HCT116 (cell line): Measurements from ENCODE around the gene ITPR2. TPM values are rescaled to one million over a fixed set of nuclear protein-coding genes. Genes with fewer than 3 reads are reported as not detected.

Experiments used
- ATAC-seq: fragments of 200-7000 bp; cut with Tn5 transposase; 2 replicates; pipeline ENCODE4 v1.9.1; 2020; ENCODE audit warnings: mild to moderate bottlenecking, moderate library complexity
- BruUV-seq: library from RNA; stranded (reverse); fragments of 400-500 nt; replicated peaks from 2 replicates; lab custom pipeline; 2021; lab: Mats Ljungman, UMichigan
- CTCF ChIA-PET: fragments of 300-600 bp; sonication (Branson Sonifier 250); formaldehyde crosslinking; loops from one replicate; lab custom pipeline; 2021; ENCODE audit warnings: antibody characterized with exemption; lab: Charles Lee
- POLR2A ChIA-PET: fragments of 300-600, 350-600 bp; sonication (Branson Sonifier 250); formaldehyde crosslinking; loops from one replicate; lab custom pipeline; 2021; ENCODE audit warnings: antibody characterized with exemption; lab: Charles Lee
- RAD21 ChIA-PET, 2 experiments: fragments of 300-600 bp; sonication (Branson Sonifier 250); formaldehyde crosslinking; loops; one replicate each; lab custom pipeline; 2023; ENCODE audit warnings: low total read pairs in 2 of 2; ENCODE audit not compliant: uncharacterized antibody in 2 of 2, unreplicated experiment in 2 of 2, low non-redundant PET in 1 of 2; lab: Charles Lee
- DNase-seq: peaks from one replicate; pipeline ENCODE4 v3.0.0-alpha.2; 2010; ENCODE audit warnings: low read depth, low spot score
- H2AFZ ChIP-seq: fragments of 200-600 bp; shearing (Covaris generic), sonication (generic); 2 replicates; pipeline ENCODE4 v1.6.1; 2017; ENCODE audit warnings: low read depth, mixed run types, mixed read lengths, antibody characterized with exemption, low read length; ENCODE audit not compliant: poor library complexity, severe bottlenecking
- H3K27ac ChIP-seq: 2 replicates; pipeline ENCODE4 v1.5.1; 2012; ENCODE audit warnings: low read depth, low read length
- H3K27me3 ChIP-seq: fragments of 200-600 bp; sonication (generic); 2 replicates; pipeline ENCODE4 v1.6.1; 2016; ENCODE audit warnings: mixed run types, low read length, mixed read lengths; ENCODE audit not compliant: insufficient read depth
- H3K36me3 ChIP-seq, 2 experiments: fragments of 200-500 bp in 1 of 2; fragments of 200-600 bp in 1 of 2; sonication (Bioruptor generic) in 1 of 2; sonication (generic) in 1 of 2; 2 replicates each; pipeline versions ENCODE4 v1.5.1 to v1.6.1; 2014 to 2016; ENCODE audit warnings: low read length in 2 of 2, inconsistent platforms in 1 of 2, mixed read lengths in 1 of 2, mixed run types in 1 of 2; ENCODE audit not compliant: insufficient read depth in 2 of 2, control insufficient read depth in 1 of 2
- H3K4me1 ChIP-seq, 2 experiments: fragments of 200-600 bp in 1 of 2; sonication (generic) in 1 of 2; 2 replicates each; pipeline versions ENCODE4 v1.5.1 to v1.6.1; 2012 to 2017; ENCODE audit warnings: low read length in 2 of 2, inconsistent platforms in 1 of 2, mild to moderate bottlenecking in 1 of 2, mixed read lengths in 1 of 2, mixed run types in 1 of 2, moderate library complexity in 1 of 2; ENCODE audit not compliant: insufficient read depth in 2 of 2, control insufficient read depth in 1 of 2
- H3K4me2 ChIP-seq: fragments of 200-600 bp; sonication (generic); 2 replicates; pipeline ENCODE4 v1.6.1; 2017; ENCODE audit warnings: mixed run types, low read length, mixed read lengths
- H3K4me3 ChIP-seq, 2 experiments: fragments of 200-600 bp in 1 of 2; sonication (generic) in 1 of 2; replicated peaks in 1 of 2; 2 replicates each; pipeline ENCODE4 v1.5.1; 2011 to 2016; ENCODE audit warnings: low read length in 2 of 2, control low read depth in 1 of 2, low read depth in 1 of 2, mild to moderate bottlenecking in 1 of 2, mixed read lengths in 1 of 2, mixed run types in 1 of 2
- H3K79me2 ChIP-seq: fragments of 200-600 bp; sonication (generic); 2 replicates; pipeline ENCODE4 v1.6.1; 2017; ENCODE audit warnings: mild to moderate bottlenecking, mixed run types, low read length, moderate library complexity, mixed read lengths; ENCODE audit not compliant: insufficient read depth
- H3K9ac ChIP-seq: fragments of 200-600 bp; sonication (generic); 2 replicates; pipeline ENCODE4 v1.6.1; 2016; ENCODE audit warnings: low read length, mixed read lengths
- H3K9me2 ChIP-seq: fragments of 200-600 bp; sonication (generic), shearing (Covaris generic); 2 replicates; pipeline ENCODE4 v1.6.1; 2017; ENCODE audit warnings: mixed run types, mild to moderate bottlenecking, moderate library complexity; ENCODE audit not compliant: insufficient read depth
- H3K9me3 ChIP-seq, 2 experiments: fragments of 200-500 bp in 1 of 2; fragments of 200-600 bp in 1 of 2; sonication (Bioruptor generic) in 1 of 2; sonication (generic) in 1 of 2; 2 replicates each; pipeline ENCODE4 v1.6.1; 2014 to 2017; ENCODE audit warnings: low read length in 2 of 2, mixed read lengths in 2 of 2, inconsistent platforms in 1 of 2, low read depth in 1 of 2, mild to moderate bottlenecking in 1 of 2, mixed run types in 1 of 2, moderate library complexity in 1 of 2; ENCODE audit not compliant: control insufficient read depth in 1 of 2, insufficient read depth in 1 of 2
- H4K20me1 ChIP-seq: fragments of 200-600 bp; sonication (generic), shearing (Covaris generic); 2 replicates; pipeline ENCODE4 v1.6.1; 2017; ENCODE audit warnings: mixed run types, mild to moderate bottlenecking, moderate library complexity; ENCODE audit not compliant: insufficient read depth
- CBX3 ChIP-seq: IDR thresholded peaks from 2 replicates; pipeline ENCODE4 v1.6.1; 2012; ENCODE audit warnings: low read depth
- CEBPB ChIP-seq: IDR thresholded peaks from 2 replicates; pipeline ENCODE4 v1.6.1; 2012; ENCODE audit warnings: low read depth
- EZH2phosphoT487 ChIP-seq: fragments of 200-600 bp; IDR thresholded peaks from 2 replicates; pipeline ENCODE4 v1.6.1; 2018; ENCODE audit warnings: antibody characterized with exemption, borderline replicate concordance
- FOSL1 ChIP-seq: IDR thresholded peaks from 2 replicates; pipeline ENCODE4 v1.6.1; 2012; ENCODE audit warnings: low read depth
- POLR2A ChIP-seq: IDR thresholded peaks from 2 replicates; pipeline ENCODE4 v1.7.0; 2011; ENCODE audit warnings: borderline replicate concordance; ENCODE audit not compliant: insufficient read depth, insufficient read length; ENCODE audit errors: extremely low read depth
- POLR2AphosphoS5 ChIP-seq: IDR thresholded peaks from 2 replicates; pipeline ENCODE4 v1.6.1; 2011; ENCODE audit warnings: mild to moderate bottlenecking, low read depth, low read length, moderate library complexity
- RAD21 ChIP-seq: IDR thresholded peaks from 2 replicates; pipeline ENCODE4 v1.6.1; 2012; ENCODE audit warnings: low read depth, mild to moderate bottlenecking
- SP1 ChIP-seq: IDR thresholded peaks from 2 replicates; pipeline ENCODE4 v1.6.1; 2012; ENCODE audit warnings: low read depth
- SRF ChIP-seq: IDR thresholded peaks from 2 replicates; pipeline ENCODE4 v1.6.1; 2012; ENCODE audit warnings: low read depth
- TCF7L2 ChIP-seq: IDR thresholded peaks from 2 replicates; pipeline ENCODE4 v1.7.0; 2011; ENCODE audit warnings: borderline replicate concordance, inconsistent platforms; ENCODE audit not compliant: insufficient read depth, insufficient read length; ENCODE audit errors: extremely low read depth
- YY1 ChIP-seq: IDR thresholded peaks from 2 replicates; pipeline ENCODE4 v1.6.1; 2011; ENCODE audit warnings: low read length, low read depth, moderate library complexity, mild to moderate bottlenecking; ENCODE audit not compliant: insufficient replicate concordance; ENCODE audit errors: extremely low read depth
- intact Hi-C: fragments of 100-400 bp; cut with micrococcal nuclease; formaldehyde crosslinking; loops from 2 replicates; pipeline ENCODE4 v1.10.0; 2022
- total RNA-seq: library from RNA; stranded (reverse); gene quantifications from one replicate; pipeline ENCODE4 v1.2.1, GENCODE V29; 2021; ENCODE audit not compliant: unreplicated experiment
- TF ChIP-seq, protein P1 (sequence below), 3 experiments: fragments of 200-600 bp in 1 of 3; sonication (generic) in 1 of 3; IDR thresholded peaks in 2 of 3; conservative IDR thresholded peaks in 1 of 3; 2 replicates each; pipeline ENCODE4 v1.5.1; 2012 to 2017; ENCODE audit warnings: low read depth in 2 of 3, low read length in 2 of 3, antibody characterized with exemption in 1 of 3, borderline replicate concordance in 1 of 3, control low read depth in 1 of 3, mild to moderate bottlenecking in 1 of 3, mixed read lengths in 1 of 3, mixed run types in 1 of 3, moderate library complexity in 1 of 3; ENCODE audit not compliant: insufficient read depth in 1 of 3
- TF ChIP-seq, protein P2 (sequence below): IDR thresholded peaks from 2 replicates; pipeline ENCODE4 v1.6.1; 2012

ITPR2 gene
- total RNA-seq, 1 experiment from 2014 or later, result 6.5 TPM

GRCh38 chr12:26303418-26303817 is 529.6 kb downstream of the ITPR2 start:
- H2AFZ ChIP-seq, result no peak overlapping the region
- no peak overlapping the region for H3K9ac ChIP-seq
- CTCF ChIA-PET, result no interaction called here
- no peaks in the 10 kb centered on the region for H4K20me1 ChIP-seq
- H3K9me2 ChIP-seq, result no peaks in the 10 kb centered on the region
- H3K4me1 ChIP-seq, result peaks cover 6 to 14% of the 10 kb centered on the region in 2 experiments; a peak in 3 of 4 replicates
- ATAC-seq (no peak), DNase-seq (no peak)
- H3K79me2 ChIP-seq, result no peaks in the 10 kb centered on the region
- H3K4me3 ChIP-seq, result no peak overlapping the region
- H3K36me3 ChIP-seq, result no peaks in the 10 kb centered on the region
- POLR2A ChIA-PET, result no interaction called here
- H3K27ac ChIP-seq, result no peak overlapping the region
- no peaks in the 10 kb centered on the region for H3K27me3 ChIP-seq
- H3K4me2 ChIP-seq, result no peak overlapping the region
- no peaks in the 10 kb centered on the region for H3K9me3 ChIP-seq
- intact Hi-C loops, result loop anchor here (10.0 kb wide), 1 partner anchor 179 kb away; the partner anchor contains the start of gene BHLHE41
- RAD21 ChIA-PET, result no interaction called here
- TF ChIP-seq, protein P1, sequence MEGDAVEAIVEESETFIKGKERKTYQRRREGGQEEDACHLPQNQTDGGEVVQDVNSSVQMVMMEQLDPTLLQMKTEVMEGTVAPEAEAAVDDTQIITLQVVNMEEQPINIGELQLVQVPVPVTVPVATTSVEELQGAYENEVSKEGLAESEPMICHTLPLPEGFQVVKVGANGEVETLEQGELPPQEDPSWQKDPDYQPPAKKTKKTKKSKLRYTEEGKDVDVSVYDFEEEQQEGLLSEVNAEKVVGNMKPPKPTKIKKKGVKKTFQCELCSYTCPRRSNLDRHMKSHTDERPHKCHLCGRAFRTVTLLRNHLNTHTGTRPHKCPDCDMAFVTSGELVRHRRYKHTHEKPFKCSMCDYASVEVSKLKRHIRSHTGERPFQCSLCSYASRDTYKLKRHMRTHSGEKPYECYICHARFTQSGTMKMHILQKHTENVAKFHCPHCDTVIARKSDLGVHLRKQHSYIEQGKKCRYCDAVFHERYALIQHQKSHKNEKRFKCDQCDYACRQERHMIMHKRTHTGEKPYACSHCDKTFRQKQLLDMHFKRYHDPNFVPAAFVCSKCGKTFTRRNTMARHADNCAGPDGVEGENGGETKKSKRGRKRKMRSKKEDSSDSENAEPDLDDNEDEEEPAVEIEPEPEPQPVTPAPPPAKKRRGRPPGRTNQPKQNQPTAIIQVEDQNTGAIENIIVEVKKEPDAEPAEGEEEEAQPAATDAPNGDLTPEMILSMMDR (IDR thresholded peaks at IDR 0.05 in 2 of 3, conservative IDR thresholded peaks at IDR 0.05 in 1 of 3; ENCODE audit: borderline replicate concordance in 1 of 3, insufficient read depth in 1 of 3, low read depth in 2 of 3, low read length in 2 of 3), result no peak
- no peak for TF ChIP-seq CEBPB
- BruUV-seq, result no TSS peak

GRCh38 chr12:26302776-26303175 is 530.2 kb downstream of the ITPR2 start:
- Histone ChIP-seq H3K9me3 (no peaks in the 10 kb centered on the region), H3K4me2 (no peak overlapping the region), H3K79me2 (no peaks in the 10 kb centered on the region), H3K27ac (no peak overlapping the region), H4K20me1 (no peaks in the 10 kb centered on the region), H3K36me3 (no peaks in the 10 kb centered on the region), H3K4me3 (no peak overlapping the region), H3K27me3 (no peaks in the 10 kb centered on the region), H3K9me2 (no peaks in the 10 kb centered on the region), H2AFZ (no peak overlapping the region), H3K9ac (no peak overlapping the region), H3K4me1 (peaks cover 6 to 16% of the 10 kb centered on the region in 2 experiments; a peak in 3 of 4 replicates)
- POLR2A ChIA-PET, result no interaction called here
- BruUV-seq, result no TSS peak
- RAD21 ChIA-PET, result no interaction called here
- ATAC-seq, result no peak
- TF ChIP-seq YY1 (no peak), SRF (no peak), CEBPB (no peak), POLR2A (no peak), POLR2AphosphoS5 (no peak), TCF7L2 (no peak), CBX3 (no peak), RAD21 (no peak), EZH2phosphoT487 (no peak), FOSL1 (no peak), SP1 (no peak)
- TF ChIP-seq, protein P2, sequence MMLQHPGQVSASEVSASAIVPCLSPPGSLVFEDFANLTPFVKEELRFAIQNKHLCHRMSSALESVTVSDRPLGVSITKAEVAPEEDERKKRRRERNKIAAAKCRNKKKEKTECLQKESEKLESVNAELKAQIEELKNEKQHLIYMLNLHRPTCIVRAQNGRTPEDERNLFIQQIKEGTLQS, result no peak
- TF ChIP-seq, protein P1 (IDR thresholded peaks at IDR 0.05 in 2 of 3, conservative IDR thresholded peaks at IDR 0.05 in 1 of 3; ENCODE audit: borderline replicate concordance in 1 of 3, insufficient read depth in 1 of 3, low read depth in 2 of 3, low read length in 2 of 3), result no peak
- intact Hi-C loops, result loop anchor here (10.0 kb wide), 1 partner anchor 178 kb away; the partner anchor contains the start of gene BHLHE41
- no peak for DNase-seq
- CTCF ChIA-PET, result no interaction called here
